HepG2 (cell line): ENCODE results near the gene DDC.

Experiments used
- CHD2 ChIP-seq: IDR thresholded peaks from 2 replicates; pipeline ENCODE4 v1.6.1; 2011; ENCODE audit warnings: low read depth, low read length, improper control_type of control experiment
- CTCF ChIP-seq: sonication (generic); formaldehyde crosslinking; IDR thresholded peaks from 2 replicates; pipeline ENCODE4 v1.5.0; 2020; ENCODE audit warnings: mild to moderate bottlenecking, missing genetic modification reagents, moderate library complexity
- ETV5 ChIP-seq: IDR thresholded peaks from 2 replicates; pipeline ENCODE4 v1.6.1; 2018; ENCODE audit warnings: missing biosample characterization, missing genetic modification reagents, inconsistent platforms, borderline replicate concordance
- FOSL1 ChIP-seq: sonication (generic); formaldehyde crosslinking; IDR thresholded peaks from 2 replicates; pipeline ENCODE4 v1.9.0; 2021; ENCODE audit warnings: missing genetic modification reagents, borderline replicate concordance
- KMT2B ChIP-seq: IDR thresholded peaks from 2 replicates; pipeline ENCODE4 v1.6.1; 2016; ENCODE audit warnings: missing genetic modification reagents, missing compliant biosample characterization
- NR2F2 ChIP-seq: IDR thresholded peaks from 2 replicates; pipeline ENCODE4 v1.6.1; 2012; ENCODE audit warnings: low read depth, inconsistent platforms, borderline replicate concordance
- POLR2AphosphoS5 ChIP-seq: IDR thresholded peaks from 2 replicates; pipeline ENCODE4 v1.6.1; 2012; ENCODE audit warnings: low read depth, low read length
- TFE3 ChIP-seq: IDR thresholded peaks from 2 replicates; pipeline ENCODE4 v1.6.1; 2016
- TGIF2 ChIP-seq: IDR thresholded peaks from 2 replicates; pipeline ENCODE4 v1.6.1; 2016; ENCODE audit warnings: control low read depth, missing compliant biosample characterization
- ZNF33B ChIP-seq: sonication (generic); formaldehyde crosslinking; IDR thresholded peaks from 2 replicates; pipeline ENCODE4 v1.5.1; 2020; ENCODE audit warnings: mild to moderate bottlenecking, missing genetic modification reagents
- ZNF672 ChIP-seq: sonication (generic); formaldehyde crosslinking; IDR thresholded peaks from 2 replicates; pipeline ENCODE4 v1.8.1; 2022; ENCODE audit warnings: missing genetic modification reagents
- ZNF878 ChIP-seq: sonication (generic); formaldehyde crosslinking; IDR thresholded peaks from 2 replicates; pipeline ENCODE4 v1.8.1; 2023; ENCODE audit warnings: mild to moderate bottlenecking, missing genetic modification reagents, moderate library complexity

GRCh38 chr7:50471970-50472369, 93.2 kb downstream of the DDC start:
- no peak for TF ChIP-seq ZNF878
- no peak for TF ChIP-seq TGIF2
- TF ChIP-seq CTCF (CRISPR knock-in tag) = no peak
- no peak for TF ChIP-seq ZNF672 (CRISPR knock-in tag)
- no peak for TF ChIP-seq POLR2AphosphoS5
- TF ChIP-seq KMT2B = no peak
- no peak for TF ChIP-seq ZNF33B (CRISPR knock-in tag)
- no peak for TF ChIP-seq CHD2
- TF ChIP-seq NR2F2 = no peak
- TF ChIP-seq ETV5 (CRISPR knock-in tag) = no peak
- no peak for TF ChIP-seq FOSL1 (CRISPR knock-in tag)
- no peak for TF ChIP-seq TFE3 (CRISPR knock-in tag)
